A549 (cell line): ENCODE measurements around the gene TENT4A.

ENCODE experiments used
- CHD2 ChIP-seq: fragments of 150-350 bp; IDR thresholded peaks from 2 replicates; pipeline ENCODE4 v1.6.1; 2014; ENCODE audit warnings: low read length; ENCODE audit not compliant: partially characterized antibody
- EP300 ChIP-seq, 2 experiments: fragments of >200 bp; sonication (Bioruptor Twin); formaldehyde crosslinking; IDR thresholded peaks; 2 replicates in 1 of 2; 3 replicates in 1 of 2; pipeline ENCODE4 v1.6.1; 2016 to 2017
- FOSB ChIP-seq: fragments of 250-450 bp; sonication (Bioruptor Pico); IDR thresholded peaks from 2 replicates; pipeline ENCODE4 v1.5.0; 2020; ENCODE audit warnings: mild to moderate bottlenecking, moderate library complexity
- HDAC2 ChIP-seq: fragments of 200-600 bp; sonication (generic); IDR thresholded peaks from 2 replicates; pipeline ENCODE4 v1.6.1; 2016
- NR3C1 ChIP-seq: fragments of >200 bp; sonication (Bioruptor Twin); formaldehyde crosslinking; IDR thresholded peaks from 3 replicates; pipeline ENCODE4 v1.6.1; 2017
- PHF8 ChIP-seq: fragments of 200-600 bp; sonication (generic); IDR thresholded peaks from 2 replicates; pipeline ENCODE4 v1.6.1; 2016; ENCODE audit warnings: low read depth, mild to moderate bottlenecking, antibody characterized with exemption, moderate library complexity, borderline replicate concordance
- POLR2A ChIP-seq: IDR thresholded peaks from 2 replicates; pipeline ENCODE4 v1.6.1; 2012; ENCODE audit warnings: mild to moderate bottlenecking, low read length
- RFX5 ChIP-seq: fragments of 450-650 bp; IDR thresholded peaks from 2 replicates; pipeline ENCODE4 v1.7.1; 2014; ENCODE audit warnings: antibody characterized with exemption, mild to moderate bottlenecking, moderate library complexity
- SMC3 ChIP-seq: fragments of >200 bp; sonication (Bioruptor Twin); formaldehyde crosslinking; IDR thresholded peaks from 3 replicates; pipeline ENCODE4 v1.6.1; 2018; ENCODE audit warnings: inconsistent platforms
- ZC3H11A ChIP-seq: fragments of 450-650 bp; IDR thresholded peaks from 2 replicates; pipeline ENCODE4 v1.6.1; 2014; ENCODE audit warnings: antibody characterized with exemption, mild to moderate bottlenecking
- TF ChIP-seq, protein P1 (sequence below): fragments of >200 bp; sonication (Bioruptor Twin); formaldehyde crosslinking; IDR thresholded peaks from 3 replicates; pipeline ENCODE4 v1.5.1; 2016
- TF ChIP-seq, protein P2 (sequence below): fragments of 450-650 bp; IDR thresholded peaks from 2 replicates; pipeline ENCODE4 v1.6.1; 2014; ENCODE audit warnings: antibody characterized with exemption
- TF ChIP-seq, protein P3 (sequence below): fragments of 200-600 bp; sonication (generic); IDR thresholded peaks from 2 replicates; pipeline ENCODE4 v1.6.1; 2016; ENCODE audit warnings: antibody characterized with exemption, mild to moderate bottlenecking, moderate library complexity
- TF ChIP-seq, protein P4 (sequence below): fragments of 250-450 bp; sonication (Bioruptor Pico); IDR thresholded peaks from 2 replicates; pipeline ENCODE4 v1.5.0; 2021; ENCODE audit warnings: mild to moderate bottlenecking, moderate library complexity, borderline replicate concordance

DNA sequence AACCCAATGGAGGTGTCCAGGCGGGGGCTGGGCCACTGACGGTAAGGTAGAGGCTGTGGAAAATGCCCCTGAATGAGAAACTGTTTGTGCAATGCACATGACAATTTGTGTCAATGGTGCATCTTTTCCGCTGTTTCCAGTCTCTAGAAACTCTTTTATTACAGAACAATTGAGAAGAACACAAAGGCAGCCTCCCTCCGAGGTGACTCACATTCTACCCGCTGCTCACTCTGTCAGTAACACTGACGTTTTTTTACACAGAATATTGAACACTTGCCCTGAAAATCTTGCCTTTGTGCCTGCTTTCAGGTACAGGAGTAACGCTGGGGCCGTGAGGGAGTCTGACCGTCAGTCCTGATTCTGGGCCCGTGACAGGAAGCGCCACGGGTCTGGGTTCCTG, 11.7 kb upstream of the TENT4A start:
- TF ChIP-seq, protein P1, sequence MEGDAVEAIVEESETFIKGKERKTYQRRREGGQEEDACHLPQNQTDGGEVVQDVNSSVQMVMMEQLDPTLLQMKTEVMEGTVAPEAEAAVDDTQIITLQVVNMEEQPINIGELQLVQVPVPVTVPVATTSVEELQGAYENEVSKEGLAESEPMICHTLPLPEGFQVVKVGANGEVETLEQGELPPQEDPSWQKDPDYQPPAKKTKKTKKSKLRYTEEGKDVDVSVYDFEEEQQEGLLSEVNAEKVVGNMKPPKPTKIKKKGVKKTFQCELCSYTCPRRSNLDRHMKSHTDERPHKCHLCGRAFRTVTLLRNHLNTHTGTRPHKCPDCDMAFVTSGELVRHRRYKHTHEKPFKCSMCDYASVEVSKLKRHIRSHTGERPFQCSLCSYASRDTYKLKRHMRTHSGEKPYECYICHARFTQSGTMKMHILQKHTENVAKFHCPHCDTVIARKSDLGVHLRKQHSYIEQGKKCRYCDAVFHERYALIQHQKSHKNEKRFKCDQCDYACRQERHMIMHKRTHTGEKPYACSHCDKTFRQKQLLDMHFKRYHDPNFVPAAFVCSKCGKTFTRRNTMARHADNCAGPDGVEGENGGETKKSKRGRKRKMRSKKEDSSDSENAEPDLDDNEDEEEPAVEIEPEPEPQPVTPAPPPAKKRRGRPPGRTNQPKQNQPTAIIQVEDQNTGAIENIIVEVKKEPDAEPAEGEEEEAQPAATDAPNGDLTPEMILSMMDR: no peak
- TF ChIP-seq PHF8 (no peak), RFX5 (no peak), POLR2A (no peak), FOSB (CRISPR knock-in tag) (no peak), HDAC2 (no peak), CHD2 (no peak), SMC3 (no peak), EP300 (IDR thresholded peaks at IDR 0.05) (no peak), ZC3H11A (no peak), NR3C1 (no peak)
- TF ChIP-seq, protein P2, sequence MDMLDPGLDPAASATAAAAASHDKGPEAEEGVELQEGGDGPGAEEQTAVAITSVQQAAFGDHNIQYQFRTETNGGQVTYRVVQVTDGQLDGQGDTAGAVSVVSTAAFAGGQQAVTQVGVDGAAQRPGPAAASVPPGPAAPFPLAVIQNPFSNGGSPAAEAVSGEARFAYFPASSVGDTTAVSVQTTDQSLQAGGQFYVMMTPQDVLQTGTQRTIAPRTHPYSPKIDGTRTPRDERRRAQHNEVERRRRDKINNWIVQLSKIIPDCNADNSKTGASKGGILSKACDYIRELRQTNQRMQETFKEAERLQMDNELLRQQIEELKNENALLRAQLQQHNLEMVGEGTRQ: no peak
- TF ChIP-seq, protein P3, sequence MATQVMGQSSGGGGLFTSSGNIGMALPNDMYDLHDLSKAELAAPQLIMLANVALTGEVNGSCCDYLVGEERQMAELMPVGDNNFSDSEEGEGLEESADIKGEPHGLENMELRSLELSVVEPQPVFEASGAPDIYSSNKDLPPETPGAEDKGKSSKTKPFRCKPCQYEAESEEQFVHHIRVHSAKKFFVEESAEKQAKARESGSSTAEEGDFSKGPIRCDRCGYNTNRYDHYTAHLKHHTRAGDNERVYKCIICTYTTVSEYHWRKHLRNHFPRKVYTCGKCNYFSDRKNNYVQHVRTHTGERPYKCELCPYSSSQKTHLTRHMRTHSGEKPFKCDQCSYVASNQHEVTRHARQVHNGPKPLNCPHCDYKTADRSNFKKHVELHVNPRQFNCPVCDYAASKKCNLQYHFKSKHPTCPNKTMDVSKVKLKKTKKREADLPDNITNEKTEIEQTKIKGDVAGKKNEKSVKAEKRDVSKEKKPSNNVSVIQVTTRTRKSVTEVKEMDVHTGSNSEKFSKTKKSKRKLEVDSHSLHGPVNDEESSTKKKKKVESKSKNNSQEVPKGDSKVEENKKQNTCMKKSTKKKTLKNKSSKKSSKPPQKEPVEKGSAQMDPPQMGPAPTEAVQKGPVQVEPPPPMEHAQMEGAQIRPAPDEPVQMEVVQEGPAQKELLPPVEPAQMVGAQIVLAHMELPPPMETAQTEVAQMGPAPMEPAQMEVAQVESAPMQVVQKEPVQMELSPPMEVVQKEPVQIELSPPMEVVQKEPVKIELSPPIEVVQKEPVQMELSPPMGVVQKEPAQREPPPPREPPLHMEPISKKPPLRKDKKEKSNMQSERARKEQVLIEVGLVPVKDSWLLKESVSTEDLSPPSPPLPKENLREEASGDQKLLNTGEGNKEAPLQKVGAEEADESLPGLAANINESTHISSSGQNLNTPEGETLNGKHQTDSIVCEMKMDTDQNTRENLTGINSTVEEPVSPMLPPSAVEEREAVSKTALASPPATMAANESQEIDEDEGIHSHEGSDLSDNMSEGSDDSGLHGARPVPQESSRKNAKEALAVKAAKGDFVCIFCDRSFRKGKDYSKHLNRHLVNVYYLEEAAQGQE: no peak
- TF ChIP-seq, protein P4, sequence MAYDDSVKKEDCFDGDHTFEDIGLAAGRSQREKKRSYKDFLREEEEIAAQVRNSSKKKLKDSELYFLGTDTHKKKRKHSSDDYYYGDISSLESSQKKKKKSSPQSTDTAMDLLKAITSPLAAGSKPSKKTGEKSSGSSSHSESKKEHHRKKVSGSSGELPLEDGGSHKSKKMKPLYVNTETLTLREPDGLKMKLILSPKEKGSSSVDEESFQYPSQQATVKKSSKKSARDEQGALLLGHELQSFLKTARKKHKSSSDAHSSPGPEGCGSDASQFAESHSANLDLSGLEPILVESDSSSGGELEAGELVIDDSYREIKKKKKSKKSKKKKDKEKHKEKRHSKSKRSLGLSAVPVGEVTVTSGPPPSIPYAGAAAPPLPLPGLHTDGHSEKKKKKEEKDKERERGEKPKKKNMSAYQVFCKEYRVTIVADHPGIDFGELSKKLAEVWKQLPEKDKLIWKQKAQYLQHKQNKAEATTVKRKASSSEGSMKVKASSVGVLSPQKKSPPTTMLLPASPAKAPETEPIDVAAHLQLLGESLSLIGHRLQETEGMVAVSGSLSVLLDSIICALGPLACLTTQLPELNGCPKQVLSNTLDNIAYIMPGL (CRISPR knock-in tag): no peak
